Measurements from ENCODE around the gene APAF1.
"Not testable (repeated sequence)": the region's sequence is repeated elsewhere in the genome, so short reads cannot be mapped to it uniquely, and the experiment has no call there.

The APAF1 gene

DNA sequence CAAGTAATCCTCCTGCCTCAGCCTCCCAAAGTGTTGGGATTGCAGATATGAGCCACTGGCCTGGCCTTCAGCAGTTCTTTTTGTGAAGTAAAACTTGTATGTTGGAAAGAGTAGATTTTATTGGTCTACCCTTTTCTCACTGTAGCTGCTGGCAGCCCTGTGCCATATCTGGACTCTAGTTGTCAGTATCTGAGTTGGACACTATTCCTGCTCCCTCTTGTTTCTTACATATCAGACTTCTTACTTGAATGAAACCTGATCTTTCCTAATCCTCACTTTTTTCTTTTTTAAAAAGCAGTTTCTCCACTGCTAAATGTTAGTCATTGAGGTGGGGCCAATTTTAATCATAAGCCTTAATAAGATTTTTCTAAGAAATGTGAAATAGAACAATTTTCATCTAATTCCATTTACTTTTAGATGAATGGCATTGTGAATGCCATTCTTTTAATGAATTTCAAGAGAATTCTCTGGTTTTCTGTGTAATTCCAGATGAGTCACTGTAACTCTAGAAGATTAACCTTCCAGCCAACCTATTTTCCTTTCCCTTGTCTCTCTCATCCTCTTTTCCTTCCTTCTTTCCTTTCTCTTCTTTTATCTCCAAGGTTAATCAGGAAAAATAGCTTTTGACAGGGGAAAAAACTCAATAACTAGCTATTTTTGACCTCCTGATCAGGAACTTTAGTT, 88.7 kb downstream of the APAF1 start:
- no peak for DNase-seq

GRCh38 chr12:98735821-98736220, 90.7 kb downstream of the APAF1 start:
- DNase-seq, result no peak

- no peak for DNase-seq
Measured at GRCh38 chr12:98736352-98737321, 91.5 kb downstream of the APAF1 start.

DNA sequence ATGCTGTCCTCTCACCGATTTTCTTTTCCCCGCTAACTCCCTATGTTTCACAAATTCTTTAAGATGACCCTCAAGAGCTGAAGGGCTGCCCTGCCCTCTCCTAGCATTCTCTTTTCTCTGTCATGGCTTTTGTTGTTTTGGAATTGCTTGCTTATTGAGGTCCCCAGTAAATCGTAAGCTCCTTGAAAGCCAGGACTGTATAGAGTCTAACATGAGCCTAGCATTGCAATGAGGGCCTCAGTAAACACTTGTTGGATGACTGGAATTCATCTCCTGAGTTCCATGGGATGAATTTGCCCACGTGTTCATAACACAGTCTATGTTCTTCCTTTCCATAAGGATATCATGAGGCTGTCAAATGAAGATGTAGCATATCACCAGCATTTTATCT, 92.2 kb downstream of the APAF1 start:
- DNase-seq, result no peak

- DNase-seq, result no peak
Measured at GRCh38 chr12:98738002-98738401, 92.9 kb downstream of the APAF1 start.

- no peak for DNase-seq
Measured at GRCh38 chr12:98738539-98738938, 93.4 kb downstream of the APAF1 start.

- DNase-seq, result no peak
Measured at GRCh38 chr12:98740751-98741150, 95.7 kb downstream of the APAF1 start.

DNA sequence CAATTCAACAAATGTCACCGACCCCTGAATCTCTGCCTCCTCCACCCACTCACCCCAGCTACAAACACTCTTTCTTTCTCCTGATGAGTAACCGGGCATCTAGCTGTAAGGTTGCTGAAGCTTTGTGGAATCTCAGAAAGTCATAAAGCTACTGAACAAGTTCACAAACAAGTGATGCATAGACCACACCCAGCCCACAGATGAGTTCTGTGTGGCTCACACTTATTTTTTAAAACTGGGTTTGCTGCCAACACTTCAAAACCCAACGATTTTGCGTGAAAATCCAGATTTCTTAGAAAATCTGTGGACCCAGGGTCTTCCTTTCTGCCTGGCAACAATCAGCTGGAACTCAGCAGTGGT, 96.1 kb downstream of the APAF1 start:
- peak; percentile 24 to 25 for DNase-seq

- peak in 1 of 2 donors; percentile 22 for DNase-seq
Measured at GRCh38 chr12:98741556-98742265, 96.6 kb downstream of the APAF1 start.

- DNase-seq, result peak in 1 of 2 donors; percentile 47
Measured at GRCh38 chr12:98743362-98743953, 98.4 kb downstream of the APAF1 start.

DNA sequence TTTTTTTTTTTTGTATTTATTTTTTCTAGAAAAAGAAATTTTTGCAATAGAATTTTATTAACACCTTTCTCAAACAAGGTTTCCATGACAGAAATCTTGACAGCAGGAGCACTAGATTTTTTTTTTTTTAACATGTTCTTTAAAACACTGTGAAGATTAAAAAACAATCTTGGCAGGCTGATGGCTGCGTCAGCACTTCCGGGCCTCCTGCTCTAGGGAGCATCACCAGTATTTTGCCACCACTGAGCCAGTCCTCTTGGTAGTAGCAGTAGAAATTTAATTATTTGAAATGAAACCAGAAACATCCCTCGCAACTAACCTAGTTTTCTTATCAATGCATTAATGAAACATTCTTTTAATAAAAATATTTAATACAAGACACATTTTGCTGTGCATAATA, 99.6 kb downstream of the APAF1 start:
- no peak for DNase-seq

DNA sequence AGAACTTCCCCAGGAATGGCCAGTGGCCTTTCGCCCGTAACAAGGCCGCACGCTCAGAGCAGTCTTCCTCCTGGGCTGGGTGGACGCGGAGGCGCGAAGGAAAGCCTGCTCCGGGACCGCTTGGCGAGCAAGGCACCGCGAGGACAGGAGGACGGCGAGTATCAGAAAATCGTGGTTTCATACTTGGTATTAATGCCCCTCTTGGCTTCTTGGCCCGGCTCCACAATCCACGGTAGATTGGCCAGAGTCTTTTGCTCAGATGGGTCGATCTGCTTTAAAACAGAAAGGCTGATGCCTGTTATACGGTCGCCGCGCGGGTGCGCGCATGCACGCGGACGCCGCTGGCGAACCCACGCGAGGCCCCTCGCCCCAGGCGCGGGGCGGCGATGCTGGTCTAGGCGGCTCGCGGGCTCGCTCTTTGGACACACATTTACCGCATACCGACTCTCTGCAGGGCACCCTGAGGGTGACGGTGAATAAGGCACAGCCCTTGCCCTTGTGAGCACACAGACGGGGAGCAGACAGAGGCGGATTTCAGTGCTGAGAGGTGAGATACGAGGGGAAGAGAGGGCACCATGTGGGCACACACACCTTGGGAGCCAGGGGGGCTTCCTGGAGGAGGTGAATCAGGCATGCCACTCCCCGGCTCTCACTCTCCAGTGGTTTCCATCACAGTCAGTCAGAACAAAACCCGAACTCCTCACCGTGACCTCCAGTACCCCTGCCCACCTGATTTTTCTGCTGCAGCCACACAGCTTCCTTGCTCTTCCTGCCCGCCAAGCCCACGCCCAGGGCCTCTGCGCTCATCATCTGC, 100.7 kb downstream of the APAF1 start:
- peak; percentile 20 to 36 for DNase-seq

GRCh38 chr12:98748463-98748862, 103.4 kb downstream of the APAF1 start:
- DNase-seq, result no peak

DNA sequence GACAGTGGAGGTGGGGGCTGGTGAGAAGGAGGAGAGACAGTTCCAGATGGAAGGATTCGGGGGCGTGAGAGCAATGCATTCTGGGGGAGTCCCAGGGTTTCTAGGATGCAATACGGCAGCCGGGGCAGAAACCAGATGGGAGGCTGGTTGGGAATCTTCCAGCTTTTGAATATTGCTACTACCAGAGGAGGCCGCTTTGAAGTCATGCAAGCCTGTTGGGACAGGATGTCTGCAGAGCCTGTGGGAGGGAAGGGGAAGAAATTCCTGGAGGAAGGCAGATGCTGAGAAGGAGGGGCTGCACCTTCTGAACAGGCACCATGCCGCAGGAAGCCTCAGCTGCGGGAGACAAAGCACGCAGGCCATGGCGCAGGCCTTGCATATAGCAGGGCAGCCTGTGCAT, 105.4 kb downstream of the APAF1 start:
- DNase-seq, result no peak

DNA sequence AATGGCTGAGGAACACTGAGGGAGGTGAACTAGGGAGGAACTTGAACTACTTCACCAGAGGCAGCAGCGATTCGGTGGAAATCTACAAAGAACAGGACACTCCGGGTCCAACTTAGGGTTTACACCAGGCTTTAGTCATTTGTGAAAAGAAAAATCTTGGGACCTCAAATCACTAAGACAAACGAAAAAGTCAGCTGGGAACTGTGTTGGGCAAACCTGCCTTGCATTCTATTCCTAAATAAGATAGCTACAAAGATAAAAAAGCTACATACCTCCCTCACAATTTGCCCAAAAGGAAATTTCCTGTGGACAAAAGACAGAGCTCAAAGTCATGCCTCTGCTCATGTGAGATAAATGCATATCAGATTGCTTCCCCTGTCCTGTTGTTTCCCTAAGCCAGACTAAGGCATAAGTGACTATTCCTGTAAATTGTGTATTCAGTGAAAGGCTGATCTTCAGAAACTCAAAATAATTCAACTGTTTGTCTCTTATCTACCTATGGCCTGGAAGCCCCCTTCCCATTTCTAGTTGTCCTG, 106.6 kb downstream of the APAF1 start:
- DNase-seq, result no peak

DNA sequence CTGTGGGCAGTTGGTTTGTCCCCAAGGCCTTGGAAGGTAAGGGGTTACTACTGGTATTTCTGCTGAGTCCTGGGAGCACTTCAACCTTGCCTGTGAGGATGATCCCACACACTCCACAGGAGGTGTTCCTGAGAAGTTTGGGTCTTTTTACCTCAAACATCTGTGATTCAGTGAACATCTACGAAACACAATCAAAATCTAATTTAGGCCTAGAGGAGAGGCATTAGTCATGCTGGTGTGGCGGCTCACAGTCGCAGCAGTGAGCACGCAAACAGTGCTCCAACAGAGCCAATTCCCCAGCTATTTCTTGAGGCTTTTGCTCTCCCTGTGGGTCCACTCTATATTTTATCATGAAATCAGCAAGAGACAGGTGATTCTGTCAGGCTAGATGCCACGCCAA, 107.6 kb downstream of the APAF1 start:
- DNase-seq, result no peak

- peak; percentile 22 to 26 for DNase-seq
Measured at GRCh38 chr12:98754095-98754494, 109.0 kb downstream of the APAF1 start.

- DNase-seq, result not testable (repeated sequence)
Measured at GRCh38 chr12:98755855-98756254, 110.8 kb downstream of the APAF1 start.

DNA sequence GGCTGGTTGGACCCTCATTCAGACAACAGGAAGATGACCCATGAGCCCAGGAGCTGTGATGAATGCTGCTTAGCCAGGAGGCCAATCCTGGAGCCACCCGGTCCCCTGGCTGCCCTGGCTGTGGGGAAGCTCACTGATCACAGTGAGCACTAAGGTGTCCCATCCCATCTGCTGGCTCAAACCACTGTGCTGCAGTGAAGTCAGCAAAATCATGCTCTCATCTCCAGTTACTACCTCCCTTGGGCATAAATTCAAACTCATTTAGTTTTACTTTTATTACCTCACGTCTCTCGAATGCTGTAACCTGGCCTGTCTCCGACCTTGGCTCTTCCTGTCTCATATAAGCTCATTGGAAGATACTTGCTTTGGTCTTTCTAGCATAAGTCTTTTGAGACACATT, 112.4 kb downstream of the APAF1 start:
- no peak for DNase-seq

- DNase-seq, result no peak
Measured at GRCh38 chr12:98758331-98758730, 113.2 kb downstream of the APAF1 start.

DNA sequence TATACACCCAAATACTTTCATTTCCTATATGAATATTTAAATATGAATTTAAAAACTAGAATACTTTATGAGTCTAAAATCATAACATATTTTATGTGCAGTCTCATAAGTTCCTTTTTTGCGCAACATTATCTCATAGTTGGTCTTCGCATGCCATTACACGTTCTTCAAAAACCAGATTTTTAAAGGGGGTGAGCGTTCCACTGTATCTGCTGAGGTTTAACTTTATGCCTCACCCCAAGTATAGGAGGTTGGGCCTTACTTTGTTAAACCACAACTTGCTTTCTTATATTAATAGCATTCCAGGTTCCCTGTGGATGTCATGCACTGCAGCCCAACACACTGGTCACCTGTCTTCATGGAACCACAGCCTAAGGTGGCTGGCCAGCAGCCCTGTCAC, 118.6 kb downstream of the APAF1 start:
- no peak for DNase-seq

GRCh38 chr12:98767248-98767647, 122.2 kb downstream of the APAF1 start:
- DNase-seq, result no peak
